WTC11 (cell line): ENCODE measurements around the gene NUDT22. TPM values are rescaled to one million over a fixed set of nuclear protein-coding genes. Genes with fewer than 3 reads are reported as not detected.

ENCODE experiments used
- ATAC-seq: fragments of 200-7000 bp; cut with Tn5 transposase; 2 replicates; pipeline ENCODE4 v1.10.0; 2021; ENCODE audit warnings: mild to moderate bottlenecking, moderate library complexity
- CTCF ChIA-PET: fragments of 300-600 bp; sonication (Branson Sonifier 250); formaldehyde crosslinking; loops from one replicate; lab custom pipeline; 2021; ENCODE audit warnings: antibody characterized with exemption; lab: Charles Lee
- POLR2A ChIA-PET: fragments of 350-600 bp; sonication (Branson Sonifier 250); formaldehyde crosslinking; loops from one replicate; lab custom pipeline; 2021; ENCODE audit warnings: antibody characterized with exemption; lab: Charles Lee
- DNase-seq: peaks from one replicate; pipeline ENCODE4 v3.0.0; 2021; ENCODE audit warnings: low spot score
- H3K27ac Mint-ChIP-seq: 2 replicates; pipeline ENCODE4 v1.8.0; 2021; ENCODE audit warnings: mixed read lengths
- H3K27me3 Mint-ChIP-seq: 2 replicates; pipeline ENCODE4 v1.8.0; 2021; ENCODE audit warnings: low read depth, mild to moderate bottlenecking, moderate library complexity, mixed read lengths
- H3K36me3 Mint-ChIP-seq: 2 replicates; pipeline ENCODE4 v1.8.0; 2021; ENCODE audit warnings: mixed read lengths
- H3K4me1 Mint-ChIP-seq: 2 replicates; pipeline ENCODE4 v1.8.0; 2022; ENCODE audit warnings: mixed read lengths
- H3K4me3 Mint-ChIP-seq: 2 replicates; pipeline ENCODE4 v1.8.0; 2021; ENCODE audit warnings: mild to moderate bottlenecking, moderate library complexity, mixed read lengths
- H3K9me3 Mint-ChIP-seq: 2 replicates; pipeline ENCODE4 v1.8.0; 2021; ENCODE audit warnings: mixed read lengths
- ARID4B ChIP-seq: sonication (generic); formaldehyde crosslinking; IDR thresholded peaks from 2 replicates; pipeline ENCODE4 v1.8.0; 2023; ENCODE audit warnings: missing genetic modification reagents, mild to moderate bottlenecking, borderline replicate concordance
- CBFB ChIP-seq: sonication (generic); formaldehyde crosslinking; IDR thresholded peaks from 2 replicates; pipeline ENCODE4 v1.8.1; 2022; ENCODE audit warnings: mild to moderate bottlenecking, low read depth, missing genetic modification reagents
- CREB1 ChIP-seq: sonication (generic); formaldehyde crosslinking; IDR thresholded peaks from 2 replicates; pipeline ENCODE4 v1.8.0; 2023; ENCODE audit warnings: mild to moderate bottlenecking, missing genetic modification reagents
- CTCF ChIP-seq: fragments of 200-600 bp; IDR thresholded peaks from 2 replicates; pipeline ENCODE4 v1.8.0; 2022; ENCODE audit warnings: antibody characterized with exemption
- ELF4 ChIP-seq: sonication (generic); formaldehyde crosslinking; IDR thresholded peaks from 2 replicates; pipeline ENCODE4 v1.8.1; 2022; ENCODE audit warnings: low read depth, mild to moderate bottlenecking, moderate library complexity, missing genetic modification reagents
- EMX1 ChIP-seq: fragments of 250-450 bp; sonication (Bioruptor Pico); IDR thresholded peaks from 2 replicates; pipeline ENCODE4 v1.8.0; 2021; ENCODE audit warnings: mild to moderate bottlenecking
- FOXJ3 ChIP-seq: sonication (generic); formaldehyde crosslinking; IDR thresholded peaks from 2 replicates; pipeline ENCODE4 v1.9.0; 2021; ENCODE audit warnings: missing genetic modification reagents, mild to moderate bottlenecking, borderline replicate concordance
- GTF2I ChIP-seq: fragments of 250-450 bp; sonication (Bioruptor Pico); conservative IDR thresholded peaks from 2 replicates; pipeline ENCODE4 v1.4.0; 2021; ENCODE audit warnings: mild to moderate bottlenecking
- HMGXB4 ChIP-seq: sonication (generic); formaldehyde crosslinking; IDR thresholded peaks from 2 replicates; pipeline ENCODE4 v1.8.1; 2023; ENCODE audit warnings: mild to moderate bottlenecking, moderate library complexity, missing genetic modification reagents
- JAZF1 ChIP-seq: fragments of 250-450 bp; sonication (Bioruptor Pico); IDR thresholded peaks from 2 replicates; pipeline ENCODE4 v1.9.0; 2021; ENCODE audit warnings: moderate library complexity, mild to moderate bottlenecking, inconsistent platforms
- NR3C1 ChIP-seq: sonication (generic); formaldehyde crosslinking; conservative IDR thresholded peaks from 2 replicates; pipeline ENCODE4 v1.8.1; 2023; ENCODE audit warnings: low read depth, mild to moderate bottlenecking, missing genetic modification reagents
- OVOL2 ChIP-seq: fragments of 250-450 bp; sonication (Bioruptor Pico); IDR thresholded peaks from 2 replicates; pipeline ENCODE4 v1.9.0; 2021; ENCODE audit warnings: mild to moderate bottlenecking, borderline replicate concordance
- SMAD4 ChIP-seq: sonication (generic); formaldehyde crosslinking; IDR thresholded peaks from 2 replicates; pipeline ENCODE4 v1.8.0; 2022; ENCODE audit warnings: mild to moderate bottlenecking, missing genetic modification reagents
- TP53 ChIP-seq: sonication (generic); formaldehyde crosslinking; IDR thresholded peaks from 2 replicates; pipeline ENCODE4 v1.8.1; 2023; ENCODE audit warnings: mild to moderate bottlenecking, missing genetic modification reagents
- USF2 ChIP-seq: sonication (generic); formaldehyde crosslinking; IDR thresholded peaks from 2 replicates; pipeline ENCODE4 v1.8.1; 2023; ENCODE audit warnings: mild to moderate bottlenecking, missing genetic modification reagents, moderate library complexity
- ZBTB21 ChIP-seq: sonication (generic); formaldehyde crosslinking; IDR thresholded peaks from 2 replicates; pipeline ENCODE4 v1.8.1; 2023; ENCODE audit warnings: mild to moderate bottlenecking, missing genetic modification reagents, borderline replicate concordance
- ZNF138 ChIP-seq: sonication (generic); formaldehyde crosslinking; conservative IDR thresholded peaks from 2 replicates; pipeline ENCODE4 v1.8.1; 2022; ENCODE audit warnings: mild to moderate bottlenecking, moderate library complexity, missing genetic modification reagents
- total RNA-seq: library from RNA; stranded (reverse); gene quantifications from 3 replicates; pipeline ENCODE4 v1.2.3, GENCODE V29; 2021
- TF ChIP-seq, protein P1 (sequence below): sonication (generic); formaldehyde crosslinking; IDR thresholded peaks from 2 replicates; pipeline ENCODE4 v1.8.1; 2022; ENCODE audit warnings: mild to moderate bottlenecking, moderate library complexity, missing genetic modification reagents
- TF ChIP-seq, protein P2 (sequence below): sonication (generic); formaldehyde crosslinking; IDR thresholded peaks from 2 replicates; pipeline ENCODE4 v1.8.1; 2022; ENCODE audit warnings: missing genetic modification reagents, borderline replicate concordance
- TF ChIP-seq, protein P3 (sequence below): sonication (generic); formaldehyde crosslinking; conservative IDR thresholded peaks from 2 replicates; pipeline ENCODE4 v1.8.1; 2022; ENCODE audit warnings: mild to moderate bottlenecking, missing genetic modification reagents

Gene NUDT22
- total RNA-seq, 1 experiment from 2014 or later = 64.4 TPM

- TF ChIP-seq SMAD4 (CRISPR knock-in tag) (no peak), ZNF138 (CRISPR knock-in tag) (no peak), ARID4B (CRISPR knock-in tag) (no peak), EMX1 (CRISPR knock-in tag) (no peak), TP53 (CRISPR knock-in tag) (no peak), CREB1 (CRISPR knock-in tag) (no peak), OVOL2 (CRISPR knock-in tag) (no peak), JAZF1 (CRISPR knock-in tag) (no peak), USF2 (no peak), CTCF (no peak), CBFB (CRISPR knock-in tag) (no peak), ZBTB21 (no peak), NR3C1 (CRISPR knock-in tag) (no peak), HMGXB4 (CRISPR knock-in tag) (no peak), ELF4 (CRISPR knock-in tag) (no peak), FOXJ3 (CRISPR knock-in tag) (no peak), GTF2I (CRISPR knock-in tag) (no peak)
- TF ChIP-seq, protein P1, sequence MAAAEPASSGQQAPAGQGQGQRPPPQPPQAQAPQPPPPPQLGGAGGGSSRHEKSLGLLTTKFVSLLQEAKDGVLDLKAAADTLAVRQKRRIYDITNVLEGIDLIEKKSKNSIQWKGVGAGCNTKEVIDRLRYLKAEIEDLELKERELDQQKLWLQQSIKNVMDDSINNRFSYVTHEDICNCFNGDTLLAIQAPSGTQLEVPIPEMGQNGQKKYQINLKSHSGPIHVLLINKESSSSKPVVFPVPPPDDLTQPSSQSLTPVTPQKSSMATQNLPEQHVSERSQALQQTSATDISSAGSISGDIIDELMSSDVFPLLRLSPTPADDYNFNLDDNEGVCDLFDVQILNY (CRISPR knock-in tag) = no peak
- TF ChIP-seq, protein P2, sequence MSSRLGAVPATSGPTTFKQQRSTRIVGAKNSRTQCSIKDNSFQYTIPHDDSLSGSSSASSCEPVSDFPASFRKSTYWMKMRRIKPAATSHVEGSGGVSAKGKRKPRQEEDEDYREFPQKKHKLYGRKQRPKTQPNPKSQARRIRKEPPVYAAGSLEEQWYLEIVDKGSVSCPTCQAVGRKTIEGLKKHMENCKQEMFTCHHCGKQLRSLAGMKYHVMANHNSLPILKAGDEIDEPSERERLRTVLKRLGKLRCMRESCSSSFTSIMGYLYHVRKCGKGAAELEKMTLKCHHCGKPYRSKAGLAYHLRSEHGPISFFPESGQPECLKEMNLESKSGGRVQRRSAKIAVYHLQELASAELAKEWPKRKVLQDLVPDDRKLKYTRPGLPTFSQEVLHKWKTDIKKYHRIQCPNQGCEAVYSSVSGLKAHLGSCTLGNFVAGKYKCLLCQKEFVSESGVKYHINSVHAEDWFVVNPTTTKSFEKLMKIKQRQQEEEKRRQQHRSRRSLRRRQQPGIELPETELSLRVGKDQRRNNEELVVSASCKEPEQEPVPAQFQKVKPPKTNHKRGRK = no peak
- TF ChIP-seq, protein P3, sequence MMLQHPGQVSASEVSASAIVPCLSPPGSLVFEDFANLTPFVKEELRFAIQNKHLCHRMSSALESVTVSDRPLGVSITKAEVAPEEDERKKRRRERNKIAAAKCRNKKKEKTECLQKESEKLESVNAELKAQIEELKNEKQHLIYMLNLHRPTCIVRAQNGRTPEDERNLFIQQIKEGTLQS = no peak
- Mint-ChIP-seq H3K4me1 (peaks cover 40% of the 10 kb centered on the region), H3K27me3 (peaks cover 16% of the 10 kb centered on the region), H3K27ac (peak overlapping the region; percentile 80; the same call in 1 of the 2 replicates), H3K36me3 (no peaks in the 10 kb centered on the region), H3K4me3 (peak overlapping the region; percentile 82), H3K9me3 (no peaks in the 10 kb centered on the region)
- ATAC-seq (no peak), DNase-seq (no peak)
- ChIA-PET CTCF (interaction anchor here (0.6 to 2.8 kb wide), 4 partner anchors 22 to 128 kb away, joined by 3 to 25 read pairs (median 3); partner anchors contain the start of gene PLCB3), POLR2A (no interaction called here)
Measured at GRCh38 chr11:64229090-64229743, 3.1 kb downstream of the NUDT22 start.
